Erythroblast (primary cell): ENCODE measurements around the gene CRP.
"Not testable (repeated sequence)": the region's sequence is repeated elsewhere in the genome, so short reads cannot be mapped to it uniquely, and the experiment has no call there.

Experiments
- DNase-seq, 2 experiments: peaks; one replicate each; lab custom pipeline; 2025; lab: John Stamatoyannopoulos, UW
- GATA1 ChIP-seq: IDR thresholded peaks from 2 replicates; pipeline ENCODE4 v1.6.1; 2011; ENCODE audit warnings: low read depth, mild to moderate bottlenecking, control low read depth, low read length, moderate library complexity
- POLR2A ChIP-seq: IDR thresholded peaks from 2 replicates; pipeline ENCODE4 v1.6.1; 2011; ENCODE audit warnings: mild to moderate bottlenecking, low read length

The CRP gene, protein sequence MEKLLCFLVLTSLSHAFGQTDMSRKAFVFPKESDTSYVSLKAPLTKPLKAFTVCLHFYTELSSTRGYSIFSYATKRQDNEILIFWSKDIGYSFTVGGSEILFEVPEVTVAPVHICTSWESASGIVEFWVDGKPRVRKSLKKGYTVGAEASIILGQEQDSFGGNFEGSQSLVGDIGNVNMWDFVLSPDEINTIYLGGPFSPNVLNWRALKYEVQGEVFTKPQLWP

DNA sequence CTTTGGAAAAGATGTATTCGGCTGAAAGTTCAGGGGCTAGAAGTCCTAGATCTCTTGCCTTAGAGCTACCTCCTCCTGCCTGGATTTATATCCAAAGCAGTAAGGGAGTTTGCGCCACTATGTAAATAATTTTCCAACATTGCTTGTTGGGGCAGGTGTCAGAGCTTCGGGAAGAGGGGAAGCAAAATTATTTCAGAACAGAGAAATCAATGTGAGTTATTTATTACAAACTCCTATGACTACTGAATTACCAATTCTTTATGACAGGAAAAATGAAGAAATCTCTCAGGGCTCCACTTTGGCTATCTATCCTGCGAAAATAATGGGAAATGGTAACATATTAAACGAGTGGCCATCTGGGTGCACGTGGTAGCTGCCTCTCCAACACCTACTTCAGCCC, at the start of gene CRP:
CRP (minus strand) TSS at position 61 of the 400 bp plus-strand sequence. CDS start 104 bp downstream, outside the sequence.
- TF ChIP-seq POLR2A: no peak
- no peak for TF ChIP-seq GATA1
- DNase-seq: no peak

DNA sequence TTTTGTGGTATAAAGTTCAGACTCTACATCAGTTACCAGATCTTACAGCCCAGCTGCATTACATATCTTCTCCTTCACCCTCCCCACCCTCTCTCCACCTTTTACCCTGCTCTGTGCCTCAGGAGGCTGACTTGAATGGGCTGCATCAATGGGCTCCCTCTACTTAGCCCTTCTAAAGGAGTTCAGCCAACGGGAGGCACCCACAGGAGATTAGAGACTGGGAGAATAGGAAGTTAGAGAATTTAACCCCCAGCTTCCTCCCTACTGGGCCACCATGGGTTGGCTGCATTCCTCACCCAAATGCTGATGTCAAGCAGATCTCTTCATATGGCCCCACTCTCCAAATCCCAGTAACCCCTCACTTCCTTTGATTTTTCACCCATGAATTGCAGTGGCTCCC, 49.3 kb upstream of the CRP start:
- TF ChIP-seq POLR2A (no peak), GATA1 (no peak)
- no peak for DNase-seq

DNA sequence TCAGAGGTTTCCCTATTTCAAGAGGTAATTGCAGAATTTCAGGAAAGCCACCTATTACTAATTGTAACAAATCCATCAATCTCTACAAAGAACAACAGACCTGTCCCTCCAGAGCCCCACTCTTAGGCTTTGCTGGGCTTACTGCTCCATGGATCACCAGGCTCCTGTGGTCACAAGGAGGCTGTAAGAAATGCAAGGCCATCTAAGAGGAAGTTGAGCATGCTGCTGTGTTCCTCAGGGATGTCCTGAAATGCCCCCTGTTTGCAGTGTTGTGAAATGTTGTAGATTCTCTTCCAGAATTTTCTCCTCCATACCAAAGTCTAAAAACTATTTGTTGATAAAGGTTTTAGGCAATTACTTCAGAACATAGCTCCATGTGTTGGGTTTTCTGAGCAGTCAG, 42.0 kb upstream of the CRP start:
- TF ChIP-seq GATA1 (no peak), POLR2A (no peak)
- DNase-seq: no peak

DNA sequence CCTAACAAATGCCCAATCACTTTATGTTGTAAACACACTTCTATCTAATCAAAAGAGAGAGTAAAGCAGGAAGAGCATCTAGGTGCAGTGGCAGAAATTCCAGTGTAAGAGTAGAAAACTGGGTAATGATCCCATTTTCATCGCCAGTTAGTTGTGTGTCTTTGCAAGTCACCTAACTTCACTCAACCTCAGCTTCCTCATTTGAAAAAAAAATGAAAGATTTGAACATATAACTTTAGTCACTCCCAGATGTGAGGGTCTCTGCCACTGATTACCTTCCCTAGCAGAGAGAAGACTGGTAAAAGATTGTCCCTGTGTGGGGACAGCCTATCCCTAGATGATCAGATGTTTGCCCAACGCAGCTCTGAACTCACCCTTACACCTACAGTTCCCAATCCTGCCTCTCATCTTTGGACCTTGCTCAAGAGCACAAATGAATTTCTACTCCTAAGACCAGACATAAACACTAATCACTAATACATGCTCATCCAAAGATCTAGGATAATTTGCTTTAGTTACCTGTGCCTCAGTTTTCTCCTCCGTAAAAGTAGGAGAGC, 41.1 kb upstream of the CRP start:
- TF ChIP-seq GATA1: no peak
- TF ChIP-seq POLR2A: no peak
- no peak for DNase-seq

DNA sequence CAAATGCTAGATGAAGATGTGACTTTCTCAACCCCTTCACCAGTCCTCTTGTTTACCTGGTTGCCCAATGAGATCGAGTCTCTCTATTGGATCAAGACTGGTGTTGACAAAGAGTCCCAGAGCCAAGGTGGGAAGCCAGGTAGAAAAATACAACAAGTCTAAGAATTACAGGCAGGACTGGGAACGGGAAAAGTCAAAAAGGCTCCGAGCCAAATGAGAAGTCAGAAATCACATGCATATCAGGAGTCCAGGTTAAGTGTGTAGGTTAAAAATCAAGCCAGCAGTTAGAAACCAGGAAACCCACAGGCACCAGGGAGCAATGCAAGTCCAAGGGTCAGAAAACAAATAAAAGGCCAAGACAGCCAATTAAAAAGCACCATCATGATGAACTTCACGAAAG, 39.0 kb upstream of the CRP start:
- no peak for DNase-seq
- TF ChIP-seq POLR2A (no peak), GATA1 (no peak)

DNA sequence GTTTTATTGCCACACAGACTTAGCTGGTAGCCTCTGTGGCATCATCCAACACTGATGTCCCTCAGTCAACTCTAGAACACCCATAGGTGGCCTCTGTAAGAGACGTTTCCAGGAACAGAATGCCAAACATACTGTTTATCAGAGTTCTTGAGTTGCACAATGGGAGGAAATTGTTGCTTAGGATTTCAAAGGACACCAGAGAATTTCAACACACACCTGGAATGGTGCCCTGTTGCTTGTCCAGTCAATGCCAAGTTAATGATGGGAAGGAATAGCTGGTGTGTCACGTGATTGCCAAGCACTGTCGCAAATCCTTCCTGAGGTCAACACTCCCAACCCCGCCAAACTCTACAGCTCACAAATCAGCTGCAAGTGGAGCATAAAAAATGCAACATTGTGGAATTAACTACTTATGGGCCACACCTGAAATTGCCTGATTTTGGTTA, 37.8 kb upstream of the CRP start:
- TF ChIP-seq GATA1: no peak
- TF ChIP-seq POLR2A: no peak
- no peak for DNase-seq

DNA sequence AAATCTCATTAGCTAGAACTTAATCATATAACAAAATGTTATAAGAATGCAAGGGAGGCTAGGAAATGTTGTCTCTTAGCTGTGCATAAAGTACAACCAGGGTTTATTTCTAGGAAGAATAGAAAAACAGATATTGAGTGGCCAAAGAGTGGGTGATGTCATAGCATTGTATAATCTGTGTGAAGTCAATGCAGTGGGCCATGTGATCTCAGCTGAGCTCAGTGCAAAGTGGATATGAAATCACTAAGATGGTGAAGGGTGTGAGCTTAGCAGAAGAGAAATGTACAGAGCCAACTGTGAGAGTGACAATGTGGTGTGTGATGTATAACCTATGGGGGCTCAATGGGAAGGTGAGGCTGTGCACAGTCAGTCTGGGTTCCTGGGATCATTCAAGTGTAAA, 36.6 kb upstream of the CRP start:
- DNase-seq: no peak
- no peak for TF ChIP-seq POLR2A

DNA sequence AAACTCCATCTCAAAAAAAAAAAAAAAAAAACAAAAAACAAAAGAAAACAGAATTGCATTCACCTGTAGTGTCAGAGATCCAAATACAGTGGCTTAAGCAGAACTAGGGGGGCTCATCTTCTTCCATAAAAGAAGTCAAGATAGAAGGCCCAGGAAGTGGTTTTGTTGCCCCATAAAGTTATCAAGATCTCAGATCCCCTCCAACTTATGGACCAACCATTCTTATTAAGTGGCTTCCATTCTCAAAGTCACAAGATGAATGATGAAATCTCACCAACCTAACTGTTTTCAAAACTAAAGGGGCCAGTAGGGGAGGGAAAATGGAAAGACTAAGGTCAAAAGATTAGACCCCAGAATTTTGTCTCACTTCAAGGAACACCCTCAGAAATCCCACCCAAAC, 36.2 kb upstream of the CRP start:
- DNase-seq: no peak
- TF ChIP-seq POLR2A (no peak), GATA1 (no peak)

DNA sequence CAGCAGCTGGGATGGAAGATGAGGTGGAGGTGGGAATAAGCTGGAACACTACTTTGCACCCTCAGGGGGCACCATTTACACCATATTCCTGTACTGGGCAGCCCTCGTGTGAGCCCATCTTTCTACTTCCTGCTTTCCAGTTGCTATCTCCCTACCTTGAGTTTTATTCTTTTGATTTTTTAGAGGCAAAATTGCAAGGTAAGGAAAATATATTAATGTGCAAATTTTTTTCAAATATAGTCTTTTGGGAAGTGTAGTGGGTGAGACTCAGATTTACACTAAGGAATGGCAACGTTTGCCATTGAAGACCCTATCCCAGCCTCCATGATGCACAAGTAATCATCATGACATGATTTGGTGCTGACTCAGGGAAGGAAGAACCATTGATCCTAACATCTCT, 35.2 kb upstream of the CRP start:
- no peak for DNase-seq
- no peak for TF ChIP-seq GATA1
- no peak for TF ChIP-seq POLR2A

DNA sequence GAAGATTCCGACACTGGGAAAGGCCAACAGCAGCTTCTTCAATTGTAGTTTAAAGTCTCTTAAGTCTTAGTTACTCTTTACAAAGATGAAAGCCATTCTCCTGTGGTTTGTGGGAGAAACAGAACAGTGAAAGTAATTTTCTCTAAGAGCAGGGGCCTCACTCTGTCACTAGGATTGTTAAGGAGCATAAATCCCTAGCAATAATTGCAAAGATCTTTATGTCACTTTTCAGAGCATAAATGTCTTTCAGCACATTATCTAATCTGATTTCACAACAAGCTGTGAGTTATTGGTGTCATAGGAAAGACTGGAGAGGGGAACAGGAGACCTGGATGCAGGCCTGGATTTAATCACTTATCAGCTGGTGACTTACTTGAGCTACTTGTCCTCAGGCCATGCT, 34.0 kb upstream of the CRP start:
- TF ChIP-seq GATA1 (no peak), POLR2A (no peak)

DNA sequence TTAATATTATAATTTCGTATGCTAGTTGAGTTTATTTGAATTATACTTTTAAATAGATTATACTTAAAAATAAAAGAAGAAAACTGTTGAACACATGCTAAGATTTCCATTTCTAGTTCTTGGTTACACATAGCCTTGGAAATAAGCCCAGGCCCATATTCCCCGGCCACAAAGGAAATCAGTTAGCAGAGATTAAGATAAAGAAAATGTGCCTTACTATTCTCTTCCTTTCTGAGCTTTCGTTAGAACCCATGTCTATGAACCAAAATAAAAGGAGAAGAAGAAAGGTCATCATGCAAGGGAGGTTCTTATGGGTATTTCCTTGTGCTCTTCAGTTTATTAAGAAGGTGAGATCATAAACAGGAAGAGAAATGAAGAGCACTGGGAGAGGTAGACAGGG, 32.3 kb upstream of the CRP start:
- no peak for DNase-seq
- TF ChIP-seq POLR2A: no peak
- TF ChIP-seq GATA1: no peak

More for the DNA sequence above, 34.0 kb upstream of the CRP start:
- DNase-seq: no peak

DNA sequence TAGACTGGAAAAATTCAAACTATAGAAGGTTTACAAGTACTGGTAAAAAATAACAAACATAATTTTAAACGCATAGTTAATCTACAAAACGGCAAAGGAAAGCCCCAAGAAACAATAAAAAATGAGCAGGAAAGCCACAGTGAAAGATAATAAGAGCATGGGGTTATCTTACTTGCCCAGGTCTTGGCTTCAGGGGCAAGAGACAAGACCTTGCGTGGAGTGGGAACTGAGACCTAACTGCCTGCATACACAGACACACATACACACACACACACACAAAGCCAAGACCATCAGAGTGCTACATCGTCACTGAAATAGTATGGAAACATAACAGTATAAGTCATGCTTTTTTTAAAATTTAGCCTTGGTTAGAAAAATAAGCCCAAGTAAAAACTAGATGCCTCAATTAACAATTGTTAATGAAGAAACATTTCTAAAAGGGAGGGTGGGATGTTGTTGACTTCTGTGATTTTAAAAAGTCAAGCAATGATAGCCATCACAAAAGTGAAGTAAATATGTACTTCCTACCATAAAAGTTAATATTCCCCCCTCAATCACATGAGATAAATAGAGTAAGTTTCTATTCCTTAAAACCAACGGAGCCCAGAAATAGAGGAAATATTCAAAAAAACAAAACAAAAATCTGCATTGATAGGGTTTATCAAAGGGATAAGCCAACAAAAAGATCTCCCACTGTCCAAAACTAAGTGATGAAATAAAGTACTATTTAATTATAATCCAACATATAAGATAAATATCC, 29.4 kb upstream of the CRP start:
- peak in 1 of 2 experiments; percentile 20 for DNase-seq
- TF ChIP-seq GATA1 (no peak), POLR2A (no peak)

DNA sequence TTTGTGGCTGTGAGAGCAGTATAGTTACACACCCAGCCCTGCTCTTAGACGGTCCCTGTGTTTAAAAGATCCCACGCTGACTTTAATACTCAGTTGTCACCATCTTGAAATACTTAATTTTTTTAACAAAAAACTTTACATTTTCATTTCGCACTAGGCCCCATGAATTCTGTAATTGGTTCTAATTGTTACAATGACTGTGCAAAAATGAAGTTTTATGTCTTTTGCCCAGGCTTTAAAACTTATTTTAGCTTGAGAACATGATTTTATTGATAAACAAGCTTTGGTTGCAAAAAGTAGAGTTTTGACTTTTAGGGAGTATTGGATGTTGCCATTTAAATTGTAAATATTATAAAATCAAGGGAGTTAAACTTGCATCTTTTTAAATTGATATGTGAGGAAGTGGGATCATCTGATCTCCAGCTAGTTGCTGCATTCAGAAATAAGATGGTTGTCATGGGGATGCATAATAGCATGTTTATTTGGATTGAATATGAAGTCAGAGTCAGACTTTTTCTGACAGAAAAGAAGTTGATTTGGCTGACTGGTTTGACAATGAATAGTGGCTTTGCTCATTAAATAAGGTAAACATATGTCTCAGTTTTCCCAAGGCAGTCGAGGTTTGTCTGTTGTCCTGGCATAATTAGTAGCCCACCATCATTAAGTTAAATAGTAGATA, 23.0 kb upstream of the CRP start:
- no peak for TF ChIP-seq GATA1
- TF ChIP-seq POLR2A: no peak
- no peak for DNase-seq

DNA sequence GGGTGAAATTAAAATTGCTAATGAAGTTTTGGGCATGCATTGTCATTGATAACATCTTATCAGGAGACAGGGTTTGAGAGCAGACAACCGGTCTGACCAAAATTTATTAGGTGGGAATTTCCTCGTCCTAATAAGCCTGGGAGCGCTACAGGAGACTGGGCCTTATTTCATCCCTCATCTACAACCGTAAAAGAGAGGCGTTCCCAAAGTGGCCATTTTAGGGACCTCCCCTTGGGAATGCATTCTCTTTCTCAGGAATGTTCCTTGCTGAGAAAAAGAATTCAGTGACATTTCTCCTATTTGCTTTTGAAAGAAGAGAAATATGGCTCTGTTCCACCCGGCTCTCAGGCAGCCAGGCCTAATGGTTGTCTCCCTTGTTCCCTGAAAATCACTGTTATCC, 8.8 kb upstream of the CRP start:
- DNase-seq: not testable (repeated sequence)
